Astrocyte of the spinal cord (primary cell): ENCODE measurements around the gene TADA2B.

ENCODE experiments used
- DNase-seq: peaks from one replicate; pipeline ENCODE4 v3.0.0; 2011; ENCODE audit warnings: low read depth, low spot score
- H3K4me3 ChIP-seq: 2 replicates; pipeline ENCODE4 v1.5.1; 2011; ENCODE audit warnings: low read depth, mild to moderate bottlenecking, low read length, moderate library complexity
- in situ Hi-C: cut with HindIII; loops from 2 replicates; pipeline ENCODE4 v1.10.0; 2017; ENCODE audit warnings: low sequenced_read_pairs
- TF ChIP-seq, protein P1 (sequence below): IDR thresholded peaks from 2 replicates; pipeline ENCODE4 v1.5.1; 2012; ENCODE audit warnings: low read depth, mild to moderate bottlenecking, low read length, inconsistent platforms

The TADA2B gene

GRCh38 chr4:7103607-7104365 lies 60.6 kb downstream of the TADA2B start:
- peak overlapping the region; percentile 62 for H3K4me3 ChIP-seq
- TF ChIP-seq, protein P1, sequence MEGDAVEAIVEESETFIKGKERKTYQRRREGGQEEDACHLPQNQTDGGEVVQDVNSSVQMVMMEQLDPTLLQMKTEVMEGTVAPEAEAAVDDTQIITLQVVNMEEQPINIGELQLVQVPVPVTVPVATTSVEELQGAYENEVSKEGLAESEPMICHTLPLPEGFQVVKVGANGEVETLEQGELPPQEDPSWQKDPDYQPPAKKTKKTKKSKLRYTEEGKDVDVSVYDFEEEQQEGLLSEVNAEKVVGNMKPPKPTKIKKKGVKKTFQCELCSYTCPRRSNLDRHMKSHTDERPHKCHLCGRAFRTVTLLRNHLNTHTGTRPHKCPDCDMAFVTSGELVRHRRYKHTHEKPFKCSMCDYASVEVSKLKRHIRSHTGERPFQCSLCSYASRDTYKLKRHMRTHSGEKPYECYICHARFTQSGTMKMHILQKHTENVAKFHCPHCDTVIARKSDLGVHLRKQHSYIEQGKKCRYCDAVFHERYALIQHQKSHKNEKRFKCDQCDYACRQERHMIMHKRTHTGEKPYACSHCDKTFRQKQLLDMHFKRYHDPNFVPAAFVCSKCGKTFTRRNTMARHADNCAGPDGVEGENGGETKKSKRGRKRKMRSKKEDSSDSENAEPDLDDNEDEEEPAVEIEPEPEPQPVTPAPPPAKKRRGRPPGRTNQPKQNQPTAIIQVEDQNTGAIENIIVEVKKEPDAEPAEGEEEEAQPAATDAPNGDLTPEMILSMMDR: no peak
- in situ Hi-C loops: no loop called here
- no peak for DNase-seq

DNA sequence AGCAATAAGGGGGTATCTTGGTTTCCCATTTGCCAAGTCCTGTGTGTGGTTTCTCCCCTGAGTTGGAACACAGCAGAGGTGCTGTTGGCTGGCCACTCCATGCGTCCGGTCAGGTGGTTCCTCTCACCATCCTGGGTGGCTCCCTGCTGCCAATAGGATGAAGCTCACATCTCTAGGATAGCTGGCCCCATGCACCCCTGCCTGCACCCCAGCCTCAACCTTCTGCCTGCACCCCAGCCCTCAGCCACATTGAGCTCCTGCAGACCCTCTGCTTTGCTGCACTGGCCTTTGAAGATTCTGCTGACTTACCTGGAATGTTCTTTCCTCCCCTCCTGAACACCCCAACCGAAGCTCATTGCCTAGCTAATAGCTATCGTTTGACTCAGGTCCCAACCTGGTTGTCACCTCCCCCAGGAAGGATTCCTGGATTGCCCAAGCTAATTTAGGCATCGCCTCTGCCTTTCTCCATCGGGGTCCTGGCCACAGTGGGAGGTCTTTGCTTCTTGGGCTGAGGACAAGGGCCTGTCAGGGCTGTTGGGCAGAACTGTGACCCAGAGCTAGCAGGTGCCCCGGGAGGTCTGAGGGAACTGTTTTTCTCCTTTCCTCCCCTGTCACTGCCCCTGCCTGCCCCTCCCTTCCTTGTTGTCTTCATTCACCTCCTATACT lies 61.3 kb downstream of the TADA2B start:
- H3K4me3 ChIP-seq: no peak overlapping the region
- in situ Hi-C loops: no loop called here
- TF ChIP-seq, protein P1: no peak
- no peak for DNase-seq

DNA sequence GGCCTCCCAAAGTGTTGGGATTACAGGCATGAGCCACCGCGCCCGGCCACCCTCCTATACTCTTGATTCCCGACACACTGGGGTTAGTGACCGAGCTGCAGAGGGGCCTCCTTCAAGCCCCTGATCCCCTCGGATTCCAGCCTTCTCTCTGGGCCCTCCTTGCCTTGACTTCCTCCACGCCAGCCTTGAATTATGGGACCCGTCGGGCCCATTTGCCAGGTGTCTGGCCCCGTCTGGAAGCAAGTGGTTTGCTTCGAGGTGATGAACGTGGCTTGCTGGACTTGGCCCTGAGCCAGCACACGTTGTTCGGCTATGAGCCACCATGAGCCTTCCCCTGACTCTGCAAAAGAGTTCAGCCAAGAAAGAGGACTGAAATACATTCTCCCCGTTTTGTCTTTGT lies 62.1 kb downstream of the TADA2B start:
- no peak for DNase-seq
- in situ Hi-C loops: no loop called here
- TF ChIP-seq, protein P1: no peak
- H3K4me3 ChIP-seq: no peak overlapping the region

DNA sequence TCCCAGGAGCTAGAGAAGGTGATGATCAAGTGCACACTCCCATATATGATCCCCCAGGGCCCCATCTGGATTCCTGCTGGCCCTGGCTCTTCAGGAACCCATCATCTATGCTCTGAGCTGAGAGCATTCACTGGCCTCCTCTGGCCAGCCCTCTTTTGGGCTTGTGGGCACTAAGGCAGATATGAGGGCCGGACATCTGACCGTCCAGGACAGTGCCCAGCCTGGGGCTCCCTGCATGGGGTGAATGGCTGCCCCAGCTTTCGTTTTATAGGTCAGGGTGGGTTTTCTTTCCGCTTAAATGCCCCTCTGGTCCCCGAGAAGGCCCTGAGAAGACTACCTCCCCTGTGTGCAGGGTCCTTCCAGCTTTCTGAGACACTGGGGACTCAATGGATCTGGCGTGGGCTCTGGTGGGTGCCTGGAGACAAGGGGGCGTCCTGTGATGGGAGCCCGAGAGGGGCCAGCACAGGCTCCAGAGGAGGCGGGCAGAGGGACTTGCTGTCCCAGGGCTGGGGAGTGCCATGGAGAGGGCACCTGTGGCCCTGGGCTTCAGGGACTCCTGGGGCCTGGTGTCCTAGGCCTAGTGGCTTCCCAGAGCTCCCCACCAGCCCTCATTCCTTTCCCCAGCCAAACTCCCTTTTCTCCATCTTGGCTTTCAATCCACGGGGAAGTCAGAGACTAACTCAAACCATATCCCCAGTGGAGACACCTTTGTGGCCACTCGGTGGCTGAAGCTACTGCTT lies 64.2 kb downstream of the TADA2B start:
- no peak overlapping the region for H3K4me3 ChIP-seq
- no peak for DNase-seq
- in situ Hi-C loops: no loop called here
- TF ChIP-seq, protein P1: no peak
